GM18909 (cell line): ENCODE results near the gene TYROBP.
"Not testable (repeated sequence)": the region's sequence is repeated elsewhere in the genome, so short reads cannot be mapped to it uniquely, and the experiment has no call there.

Experiments used
- ATAC-seq: cut with Tn5 transposase; IDR thresholded peaks from one replicate; pipeline ENCODE4 v1.9.1; 2021; ENCODE audit warnings: mild to moderate bottlenecking; ENCODE audit not compliant: unreplicated experiment, poor library complexity

TYROBP gene

DNA sequence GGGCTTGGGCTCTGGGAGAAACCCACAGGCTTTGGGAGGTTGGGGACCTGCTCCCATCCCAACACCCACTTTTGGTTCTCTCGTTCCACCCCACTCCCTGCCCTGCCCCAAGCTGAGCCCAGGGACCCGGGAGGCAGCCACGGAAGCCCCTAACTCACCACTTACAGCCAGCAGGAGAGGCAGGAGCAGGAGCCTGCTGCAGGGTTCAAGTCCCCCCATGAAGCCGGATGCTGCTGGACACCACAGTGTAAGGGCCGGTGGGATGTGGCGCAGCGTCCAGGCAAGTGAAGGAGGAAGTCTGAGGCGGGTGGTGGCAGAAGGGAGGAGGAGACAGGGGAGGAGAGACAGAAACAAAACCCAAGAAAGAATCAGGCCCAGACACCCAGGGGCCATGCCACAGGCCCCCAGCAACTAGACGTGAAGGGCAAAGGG, at the start of gene TYROBP:
Gene TYROBP (minus strand): TSS at position 286 of the 432 bp plus-strand sequence. CDS start 67 bp downstream, at position 219.
- ATAC-seq, result no peak

DNA sequence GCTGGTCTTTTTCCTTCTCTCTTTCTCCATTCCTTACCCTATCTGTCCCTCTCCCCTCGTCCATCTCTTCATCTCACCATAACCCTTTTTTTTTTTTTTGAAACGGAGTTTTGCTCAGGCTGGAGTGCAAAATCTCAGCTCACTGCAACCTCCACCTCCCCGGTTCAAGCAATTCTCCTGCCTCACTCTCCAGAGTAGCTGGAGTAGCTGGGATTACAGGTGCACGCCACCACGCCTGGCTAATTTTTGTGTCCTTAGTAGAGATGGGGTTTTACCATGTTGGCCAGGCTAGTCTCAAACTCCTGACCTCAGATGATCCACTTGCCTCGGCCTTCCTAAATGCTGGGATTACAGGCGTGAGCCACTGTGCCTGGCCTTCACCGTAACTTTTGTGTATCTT, 49.3 kb upstream of the TYROBP start:
- not testable (repeated sequence) for ATAC-seq

DNA sequence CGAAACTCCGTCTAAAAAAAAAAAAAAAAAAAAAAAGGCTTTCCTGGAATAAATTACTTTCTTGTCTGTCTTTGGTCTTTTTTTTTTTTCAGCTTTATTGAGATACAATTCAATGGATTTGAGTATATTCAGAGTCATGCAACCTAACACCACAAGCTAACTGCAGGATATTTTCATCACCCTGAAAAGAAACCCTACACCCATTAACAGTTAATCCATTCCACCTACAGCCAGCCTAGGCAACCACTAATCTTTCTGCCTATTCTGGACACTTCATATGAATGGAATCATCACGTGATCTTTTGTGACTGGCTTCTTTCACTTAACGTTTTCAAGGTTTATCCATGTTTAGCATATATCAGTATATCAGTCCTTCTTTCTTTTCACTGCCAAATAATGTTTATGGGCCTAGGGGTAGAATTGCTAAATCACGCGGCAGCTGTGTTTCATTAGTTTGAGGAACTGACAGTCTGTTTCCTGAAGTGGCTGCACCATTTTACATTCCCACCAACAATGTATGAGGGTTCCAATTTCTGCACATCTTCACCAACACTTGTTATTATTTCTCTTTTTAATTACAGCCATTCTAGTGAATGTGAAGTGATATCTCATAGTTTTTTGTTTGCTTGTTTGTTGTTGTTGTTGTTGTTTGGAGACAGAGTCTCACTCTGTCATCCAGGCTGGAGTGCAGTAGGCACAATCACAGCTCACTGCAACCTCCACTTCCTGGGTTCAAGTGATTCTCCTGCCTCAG, 48.0 kb upstream of the TYROBP start:
- no peak for ATAC-seq

DNA sequence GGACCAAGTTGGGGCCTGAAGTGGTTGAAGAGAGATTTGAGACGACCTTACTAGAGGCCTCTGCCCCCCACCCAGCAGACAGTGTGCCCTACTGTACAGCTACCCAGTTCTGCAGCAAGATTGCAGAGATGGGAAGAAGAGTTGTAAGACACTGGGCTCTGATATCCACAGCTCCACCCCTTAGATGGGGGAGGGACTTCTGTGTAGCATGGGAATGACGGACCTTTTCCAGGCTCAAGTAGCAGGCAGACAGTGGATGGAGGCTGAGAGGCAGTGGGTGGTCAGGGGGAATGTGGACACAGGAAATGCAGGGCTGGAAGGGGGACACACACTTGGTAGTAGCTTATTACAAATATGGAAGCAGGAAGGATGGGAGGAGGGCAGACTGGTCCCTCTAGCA, 41.0 kb upstream of the TYROBP start:
- no peak for ATAC-seq

DNA sequence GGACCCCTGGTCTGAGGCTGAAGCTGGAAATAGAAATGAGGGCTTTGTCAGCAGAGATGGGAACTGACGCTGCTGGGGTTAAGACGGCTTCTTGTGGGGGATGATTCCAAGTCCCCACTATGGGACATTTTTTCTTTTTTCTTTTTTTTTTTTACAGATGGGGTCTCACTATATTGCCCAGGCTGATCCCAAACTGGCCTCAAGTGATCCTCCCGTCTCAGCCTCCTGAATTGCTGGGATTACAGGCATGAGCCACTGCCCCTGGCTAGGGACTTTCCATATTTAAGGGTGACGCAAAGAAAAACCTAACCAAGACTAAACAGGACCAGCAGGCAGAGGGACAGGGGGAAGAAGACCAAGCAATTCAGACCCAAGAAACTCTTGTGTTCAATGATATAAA, 38.1 kb upstream of the TYROBP start:
- ATAC-seq, result no peak

DNA sequence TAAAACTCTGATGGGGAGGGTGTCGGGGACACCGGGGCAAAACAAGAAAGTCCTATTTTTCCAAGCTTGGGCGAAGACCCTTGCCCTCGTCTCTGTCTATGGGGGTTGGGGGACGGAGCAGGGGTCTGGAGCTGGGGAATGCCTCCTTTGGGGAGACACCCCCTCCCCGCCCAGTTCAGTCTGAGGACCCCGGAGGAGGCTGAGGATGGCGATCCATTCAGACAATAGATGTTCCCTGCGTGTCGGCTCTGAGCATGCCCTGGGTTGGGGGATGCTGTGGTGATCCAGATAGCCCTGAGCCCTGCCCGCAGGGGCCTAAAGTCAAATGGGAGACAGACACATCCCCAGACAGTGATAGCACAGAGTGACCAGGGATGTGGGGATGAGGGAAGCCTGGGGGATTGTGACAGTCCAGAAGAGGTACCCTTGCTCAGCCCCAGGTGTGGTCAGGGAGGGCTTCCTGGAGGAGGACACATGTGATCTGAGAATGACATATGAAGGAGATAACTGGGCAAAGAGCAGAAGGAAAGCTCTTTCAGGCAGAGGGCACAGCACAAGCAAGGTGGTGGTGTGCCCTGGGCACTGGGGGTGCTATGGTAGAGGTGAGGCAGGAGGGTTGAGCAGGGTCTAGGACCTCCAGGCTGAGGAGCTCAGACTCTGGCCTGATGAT, 37.2 kb upstream of the TYROBP start:
- ATAC-seq, result no peak

DNA sequence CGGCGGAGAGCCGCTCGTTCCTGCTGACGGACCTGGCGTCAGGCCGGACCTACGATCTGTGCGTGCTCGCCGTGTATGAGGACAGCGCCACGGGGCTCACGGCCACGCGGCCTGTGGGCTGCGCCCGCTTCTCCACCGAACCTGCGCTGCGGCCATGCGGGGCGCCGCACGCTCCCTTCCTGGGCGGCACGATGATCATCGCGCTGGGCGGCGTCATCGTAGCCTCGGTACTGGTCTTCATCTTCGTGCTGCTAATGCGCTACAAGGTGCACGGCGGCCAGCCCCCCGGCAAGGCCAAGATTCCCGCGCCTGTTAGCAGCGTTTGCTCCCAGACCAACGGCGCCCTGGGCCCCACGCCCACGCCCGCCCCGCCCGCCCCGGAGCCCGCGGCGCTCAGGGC, 36.5 kb upstream of the TYROBP start:
- no peak for ATAC-seq

DNA sequence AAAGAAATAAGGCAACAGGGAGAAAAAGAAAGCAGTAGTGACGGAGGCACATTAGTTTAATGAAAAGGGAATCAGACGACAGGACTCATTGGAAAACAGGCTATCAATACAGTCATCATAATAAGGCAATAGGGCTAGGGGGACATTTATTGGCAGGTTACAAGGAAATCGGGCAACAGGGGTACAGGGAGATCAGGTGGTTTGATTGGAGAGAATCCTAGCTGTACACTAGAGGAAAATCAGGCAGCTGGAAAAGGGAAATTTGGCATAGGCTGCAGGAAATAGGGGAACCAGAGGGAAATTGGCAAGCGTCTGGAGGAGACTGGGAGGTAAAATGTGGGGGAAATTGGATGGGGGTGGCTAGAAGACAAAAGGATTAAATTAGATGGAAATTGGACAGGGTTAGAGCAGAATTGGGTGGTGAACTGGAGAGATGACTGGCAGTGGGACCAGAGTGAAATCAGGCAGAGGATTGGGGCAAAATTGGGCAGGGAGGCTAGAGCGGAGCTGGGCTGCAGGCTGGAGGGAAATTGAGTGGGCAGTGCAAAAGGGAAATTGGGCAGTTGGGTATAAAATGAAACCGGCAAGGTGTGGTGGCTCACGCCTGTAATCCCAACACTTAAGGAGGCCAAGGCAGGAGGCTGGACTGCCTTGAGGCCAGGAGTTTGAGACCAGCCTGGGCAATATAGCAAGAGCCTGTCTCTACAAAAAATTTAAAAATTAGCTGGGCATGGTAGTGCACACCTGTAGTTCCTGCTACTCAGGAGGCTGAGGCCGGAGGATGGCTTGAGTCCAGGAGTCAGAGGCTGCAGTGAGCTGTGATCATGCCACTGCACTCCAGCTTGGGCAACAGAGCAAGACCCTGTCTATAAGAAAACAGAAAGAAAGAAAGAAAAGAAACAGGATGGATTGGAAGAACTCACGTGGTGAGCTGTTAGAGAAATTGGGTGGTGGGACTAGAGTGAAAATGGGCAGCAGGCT, 35.5 kb upstream of the TYROBP start:
- no peak for ATAC-seq

DNA sequence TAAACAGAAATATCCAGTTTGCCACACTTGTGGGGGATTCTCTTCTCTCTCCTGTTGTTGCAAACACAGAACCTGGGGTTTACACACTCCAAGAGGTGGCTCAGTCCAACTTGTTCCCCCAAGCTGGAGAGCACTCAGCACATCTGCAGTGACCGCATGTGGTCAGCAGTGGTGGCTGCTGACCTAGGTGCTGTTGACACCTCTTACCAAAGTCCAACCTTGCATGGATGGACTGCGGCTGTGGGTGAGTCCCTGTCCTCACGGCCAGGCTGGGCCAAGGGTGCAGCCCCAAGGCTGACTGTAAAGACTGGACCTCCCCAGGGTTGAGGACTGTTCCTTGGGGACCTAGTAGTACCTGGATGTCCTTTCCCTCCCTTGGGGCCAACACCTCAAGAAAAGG, 34.1 kb upstream of the TYROBP start:
- ATAC-seq, result no peak

DNA sequence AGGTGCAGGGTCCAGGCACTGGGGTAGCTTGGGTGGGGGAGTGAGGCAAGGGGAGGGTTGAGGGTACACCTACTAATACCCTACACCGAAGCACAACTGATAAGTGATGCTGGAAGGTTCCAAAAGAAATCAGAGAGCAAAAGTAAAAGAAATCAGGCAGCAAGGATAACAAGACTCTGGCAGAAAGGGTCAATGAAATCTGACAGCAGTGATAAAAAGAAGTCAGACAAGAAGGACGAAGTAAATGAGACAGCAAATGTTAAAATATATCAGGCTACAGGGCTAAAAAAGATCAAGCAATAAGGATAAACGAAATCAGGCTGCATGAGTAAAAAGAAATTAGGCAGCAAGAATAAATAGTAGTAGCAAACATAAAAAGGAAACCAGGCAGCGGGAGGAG, 32.7 kb upstream of the TYROBP start:
- no peak for ATAC-seq

DNA sequence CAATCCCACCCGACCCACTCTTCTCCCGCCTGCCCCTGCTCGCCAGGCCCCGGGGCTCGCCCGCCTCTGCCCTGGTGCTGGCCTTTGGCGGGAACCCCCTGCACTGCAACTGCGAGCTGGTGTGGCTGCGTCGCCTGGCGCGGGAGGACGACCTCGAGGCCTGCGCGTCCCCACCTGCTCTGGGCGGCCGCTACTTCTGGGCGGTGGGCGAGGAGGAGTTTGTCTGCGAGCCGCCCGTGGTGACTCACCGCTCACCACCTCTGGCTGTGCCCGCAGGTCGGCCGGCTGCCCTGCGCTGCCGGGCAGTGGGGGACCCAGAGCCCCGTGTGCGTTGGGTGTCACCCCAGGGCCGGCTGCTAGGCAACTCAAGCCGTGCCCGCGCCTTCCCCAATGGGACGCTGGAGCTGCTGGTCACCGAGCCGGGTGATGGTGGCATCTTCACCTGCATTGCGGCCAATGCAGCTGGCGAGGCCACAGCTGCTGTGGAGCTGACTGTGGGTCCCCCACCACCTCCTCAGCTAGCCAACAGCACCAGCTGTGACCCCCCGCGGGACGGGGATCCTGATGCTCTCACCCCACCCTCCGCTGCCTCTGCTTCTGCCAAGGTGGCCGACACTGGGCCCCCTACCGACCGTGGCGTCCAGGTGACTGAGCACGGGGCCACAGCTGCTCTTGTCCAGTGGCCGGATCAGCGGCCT, 32.1 kb upstream of the TYROBP start:
- no peak for ATAC-seq

DNA sequence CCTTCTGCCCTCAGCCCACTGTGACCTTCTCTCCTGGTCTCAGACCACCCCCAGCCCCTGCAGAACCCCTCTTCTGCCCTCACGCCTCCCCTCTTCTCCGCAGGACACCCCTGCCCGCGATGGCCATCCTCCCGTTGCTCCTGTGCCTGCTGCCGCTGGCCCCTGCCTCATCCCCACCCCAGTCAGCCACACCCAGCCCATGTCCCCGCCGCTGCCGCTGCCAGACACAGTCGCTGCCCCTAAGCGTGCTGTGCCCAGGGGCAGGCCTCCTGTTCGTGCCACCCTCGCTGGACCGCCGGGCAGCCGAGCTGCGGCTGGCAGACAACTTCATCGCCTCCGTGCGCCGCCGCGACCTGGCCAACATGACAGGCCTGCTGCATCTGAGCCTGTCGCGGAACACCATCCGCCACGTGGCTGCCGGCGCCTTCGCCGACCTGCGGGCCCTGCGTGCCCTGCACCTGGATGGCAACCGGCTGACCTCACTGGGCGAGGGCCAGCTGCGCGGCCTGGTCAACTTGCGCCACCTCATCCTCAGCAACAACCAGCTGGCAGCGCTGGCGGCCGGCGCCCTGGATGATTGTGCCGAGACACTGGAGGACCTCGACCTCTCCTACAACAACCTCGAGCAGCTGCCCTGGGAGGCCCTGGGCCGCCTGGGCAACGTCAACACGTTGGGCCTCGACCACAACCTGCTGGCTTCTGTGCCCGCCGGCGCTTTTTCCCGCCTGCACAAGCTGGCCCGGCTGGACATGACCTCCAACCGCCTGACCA, 31.4 kb upstream of the TYROBP start:
- ATAC-seq, result no peak

DNA sequence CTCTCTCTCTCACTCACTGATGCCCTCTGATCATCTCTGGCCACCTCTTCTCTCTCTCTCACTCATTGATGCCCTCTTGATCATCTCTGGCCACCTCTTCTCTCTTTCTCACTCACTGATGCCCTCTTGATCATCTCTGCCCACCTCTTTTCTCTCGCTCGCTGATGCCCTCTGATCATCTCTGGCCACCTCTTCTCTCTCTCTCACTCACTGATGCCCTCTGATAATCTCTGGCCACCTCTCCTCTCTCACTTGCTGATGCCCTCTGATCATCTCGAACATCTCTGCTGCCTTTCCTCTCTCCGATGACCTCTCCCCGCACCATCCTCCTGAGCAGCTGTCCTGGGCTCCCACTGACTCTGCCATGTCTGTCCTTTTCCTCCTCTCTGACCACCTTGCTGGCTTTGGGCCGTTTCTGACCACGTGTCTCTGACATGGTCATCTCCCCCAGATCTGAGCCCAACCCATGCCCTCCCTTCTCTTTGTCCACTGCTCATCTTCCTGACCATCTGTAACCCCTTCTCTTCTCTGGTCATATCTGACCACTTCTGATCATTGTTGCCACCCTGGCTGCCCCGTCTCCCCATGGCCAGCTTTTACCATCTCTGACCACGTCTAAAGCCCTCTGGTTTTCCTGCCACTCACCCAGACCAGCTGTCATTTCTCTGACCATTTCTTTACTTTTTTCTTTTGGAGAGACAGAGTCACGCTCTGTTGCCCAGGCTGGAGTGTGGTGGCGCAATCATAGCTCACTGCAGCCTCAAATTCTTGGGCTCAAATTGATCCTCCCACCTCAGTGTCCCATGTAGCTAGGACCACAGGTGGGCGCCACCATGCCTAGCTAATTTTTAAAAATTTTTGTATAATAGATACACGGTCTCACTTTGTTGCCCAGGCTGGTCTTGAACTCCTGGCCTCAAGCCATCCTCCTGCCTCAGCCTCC, 30.5 kb upstream of the TYROBP start:
- no peak for ATAC-seq

DNA sequence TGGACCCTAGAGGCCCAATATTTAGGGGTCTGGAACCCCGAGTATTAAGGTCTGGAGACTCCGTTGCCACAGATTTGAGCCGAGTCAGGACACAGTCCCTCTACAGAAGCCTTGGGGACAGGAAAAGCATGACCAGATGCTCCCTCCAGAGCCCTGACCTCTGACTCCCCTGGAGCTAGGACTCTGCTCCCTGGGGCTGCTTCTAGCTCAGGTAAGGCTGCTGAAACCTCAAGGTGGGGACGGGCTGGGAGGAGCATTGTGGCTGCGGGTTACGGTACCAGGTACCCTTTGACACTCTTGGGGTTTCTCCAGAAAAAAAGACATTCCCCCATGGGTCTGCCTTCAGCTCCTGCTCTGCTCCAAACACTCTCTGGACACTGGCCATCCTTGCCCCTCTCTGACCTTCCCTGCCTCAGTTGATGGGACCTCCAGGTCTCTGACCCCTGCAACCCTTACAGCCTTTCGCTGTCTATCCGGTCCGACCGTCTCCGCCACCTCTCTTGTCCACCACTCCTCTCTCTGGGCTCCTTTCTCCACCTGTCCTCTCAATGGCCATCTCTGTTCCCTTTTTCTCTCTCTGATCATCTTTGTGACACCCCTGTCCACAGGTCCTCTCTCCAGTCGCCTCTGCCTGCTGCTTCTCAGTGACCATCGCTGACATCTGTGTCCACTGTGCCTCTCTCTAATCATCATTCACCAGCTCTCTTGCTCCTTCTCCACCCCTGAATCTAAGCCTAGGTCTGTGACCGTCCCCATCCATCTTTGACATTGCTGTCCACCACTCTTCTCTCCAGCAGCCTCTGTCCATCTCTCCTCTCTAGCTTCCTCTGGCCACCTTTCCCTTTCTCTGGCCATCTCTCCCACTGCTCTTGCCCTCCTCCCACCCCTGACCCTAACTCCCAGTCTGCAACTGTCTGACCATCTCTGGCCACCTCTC, 29.5 kb upstream of the TYROBP start:
- ATAC-seq, result no peak

DNA sequence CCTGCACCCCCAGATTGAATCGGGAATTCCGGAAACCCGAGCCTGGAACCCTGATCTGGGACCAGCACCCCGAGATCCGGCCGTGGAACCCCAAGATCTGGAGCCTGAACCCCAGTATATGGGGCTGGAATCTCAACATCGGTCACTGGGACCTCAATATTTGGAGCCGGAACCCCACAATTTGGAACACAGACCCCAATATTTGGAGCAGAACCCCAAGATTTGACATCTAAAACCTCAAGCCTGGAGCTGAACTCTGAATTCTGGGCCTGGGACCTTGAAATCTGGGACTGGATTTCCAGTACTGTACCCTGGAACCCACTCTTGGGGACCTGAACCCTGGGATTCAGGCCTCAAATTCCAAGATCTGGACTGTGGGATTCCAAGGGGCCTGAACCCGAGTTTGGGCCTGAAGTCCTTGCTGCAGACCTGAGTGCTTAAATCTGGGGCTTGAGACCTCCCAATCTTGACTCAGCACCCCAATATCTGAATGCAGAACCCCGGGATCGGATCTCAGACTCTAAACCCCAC, 28.7 kb upstream of the TYROBP start:
- no peak for ATAC-seq

DNA sequence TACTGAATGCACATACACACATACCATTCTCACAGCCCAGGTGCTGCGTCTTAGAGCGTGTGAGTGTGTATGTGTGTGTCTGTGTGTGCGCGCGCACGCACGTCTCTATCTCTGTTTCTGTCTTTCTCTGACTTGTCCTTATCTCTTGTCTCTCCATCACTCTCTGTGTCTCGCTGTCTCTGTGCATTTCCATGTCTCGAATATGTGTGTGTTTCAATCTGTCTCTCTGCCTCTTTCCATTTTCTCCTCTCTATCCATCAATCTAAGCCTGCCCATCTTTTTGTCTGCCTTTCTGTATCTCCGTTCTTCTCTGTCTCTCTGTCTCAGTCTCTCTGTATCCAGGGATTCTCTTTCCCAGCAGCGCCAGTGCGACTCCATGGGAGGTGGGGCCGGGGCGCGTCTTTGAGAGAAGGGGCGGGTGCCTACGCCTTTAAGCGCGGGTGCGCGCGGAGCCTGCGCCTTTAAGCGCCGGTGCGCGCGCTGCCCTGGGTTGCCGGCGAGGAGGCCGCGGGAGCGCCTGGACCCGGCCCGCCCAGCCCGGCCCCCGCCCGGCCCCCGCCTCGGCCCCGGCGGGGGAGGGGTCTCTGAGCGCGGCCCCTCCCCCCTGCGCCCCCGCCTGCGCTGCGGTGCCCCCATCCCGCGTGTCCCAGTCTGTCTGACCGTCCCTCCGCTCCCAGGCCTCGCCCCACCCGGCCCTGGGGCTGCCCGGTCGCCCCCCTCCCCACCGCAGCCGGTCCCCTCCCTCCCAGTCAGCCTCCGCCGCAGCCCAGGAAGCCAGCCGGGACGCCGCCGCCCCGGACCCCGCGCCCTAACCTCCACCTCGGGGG, 28.0 kb upstream of the TYROBP start, which contains the start of gene LRFN3:
Gene LRFN3 (plus strand): TSS at position 464 of the 827 bp plus-strand sequence. CDS start 3,052 bp downstream, outside the sequence.
- ATAC-seq, result no peak
